Keratinocyte (primary cell): ENCODE data around the gene FGF12.

Source experiments
- CTCF ChIP-seq, 3 experiments: IDR thresholded peaks in 1 of 3; conservative IDR thresholded peaks in 1 of 3; optimal IDR thresholded peaks in 1 of 3; 2 replicates in 2 of 3; 3 replicates in 1 of 3; pipeline versions ENCODE3 to v1.5.1; 2011; ENCODE audit warnings: low read length in 3 of 3, mild to moderate bottlenecking in 3 of 3, moderate library complexity in 2 of 3, control low read depth in 1 of 3, inconsistent platforms in 1 of 3; ENCODE audit not compliant: insufficient read depth in 2 of 3; ENCODE audit errors: extremely low read depth in 1 of 3
- EZH2 ChIP-seq: IDR thresholded peaks from one replicate; pipeline ENCODE4 v1.6.1; 2012; ENCODE audit warnings: inconsistent platforms, mild to moderate bottlenecking, low read length, moderate library complexity

GRCh38 chr3:192331749-192332385, 395.5 kb downstream of the FGF12 start:
- TF ChIP-seq CTCF (optimal IDR thresholded peaks at IDR 0.05 in 1 of 3, IDR thresholded peaks at IDR 0.05 in 1 of 3, conservative IDR thresholded peaks at IDR 0.05 in 1 of 3; ENCODE audit: extremely low read depth in 1 of 3, insufficient read depth in 2 of 3, low read length in 3 of 3) (no peak), EZH2 (no peak)
